HG03064 (cell line): ENCODE results near the gene SMAD3.

Source experiments
- ATAC-seq: cut with Tn5 transposase; IDR thresholded peaks from one replicate; pipeline ENCODE4 v1.9.1; 2021; ENCODE audit warnings: low read depth; ENCODE audit not compliant: unreplicated experiment

The SMAD3 gene

DNA sequence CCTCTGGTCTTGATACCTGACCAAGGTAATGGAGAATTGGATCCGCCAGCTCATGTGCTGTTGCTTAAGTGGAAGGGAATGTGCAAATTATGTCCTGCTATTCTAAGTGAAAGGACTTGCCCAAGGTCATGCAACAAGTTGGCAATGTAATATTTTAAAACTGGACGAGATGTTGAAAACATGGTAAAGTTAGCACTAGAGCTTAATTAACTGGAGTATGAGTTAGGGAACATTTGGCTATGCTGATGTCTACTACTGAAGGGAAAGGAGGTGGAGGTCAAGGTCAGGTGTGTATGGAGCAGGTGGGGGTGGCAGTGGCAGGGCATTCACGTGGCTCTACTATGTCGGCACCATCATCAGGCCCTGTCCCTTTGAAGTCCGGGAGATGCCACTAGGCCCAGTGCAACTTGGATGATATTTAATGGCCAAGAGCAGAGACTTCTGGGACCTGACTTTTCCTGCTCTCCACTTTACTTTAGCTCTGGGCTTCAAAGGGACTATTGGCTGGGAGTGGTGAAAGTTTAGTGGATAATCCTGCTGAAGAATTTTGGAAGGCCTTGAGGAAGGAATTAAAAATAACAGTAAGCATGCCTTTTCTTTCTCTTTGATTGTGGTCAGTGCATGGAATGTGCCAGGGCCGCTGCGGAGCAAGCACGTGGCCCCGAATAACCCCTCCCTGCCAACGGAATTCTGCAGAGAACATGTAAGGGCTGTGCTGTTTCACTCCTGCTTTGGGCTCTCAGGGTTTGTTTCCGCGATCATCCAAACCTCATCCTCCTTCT is 14.9 kb downstream of the SMAD3 start:
- ATAC-seq: no peak

DNA sequence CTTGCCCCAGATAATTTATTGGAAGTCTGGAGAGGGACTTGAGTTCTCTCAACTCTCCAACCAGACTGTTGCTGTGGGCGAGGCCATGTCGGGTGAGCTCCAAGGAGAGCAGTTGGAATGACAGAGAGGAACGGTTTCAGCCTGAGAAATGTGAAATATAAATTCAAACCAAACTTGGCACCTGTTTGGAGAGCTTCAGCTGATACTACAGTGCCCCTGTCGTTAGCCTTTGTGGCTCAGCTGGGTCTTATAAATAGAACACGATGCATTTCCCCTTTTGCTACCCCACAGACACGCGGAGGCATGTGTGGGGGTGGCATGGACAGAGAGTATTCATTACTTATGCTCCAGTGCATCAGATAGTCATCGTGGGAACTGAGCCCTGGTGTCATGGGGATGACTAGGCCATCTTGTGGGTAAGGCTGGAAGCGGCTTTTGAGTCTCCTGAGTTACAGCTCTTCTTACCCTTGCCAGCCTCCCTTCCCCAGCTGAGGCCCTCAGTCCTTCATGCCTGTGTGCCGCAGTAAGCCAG is 15.6 kb downstream of the SMAD3 start:
- ATAC-seq: peak; percentile 35

DNA sequence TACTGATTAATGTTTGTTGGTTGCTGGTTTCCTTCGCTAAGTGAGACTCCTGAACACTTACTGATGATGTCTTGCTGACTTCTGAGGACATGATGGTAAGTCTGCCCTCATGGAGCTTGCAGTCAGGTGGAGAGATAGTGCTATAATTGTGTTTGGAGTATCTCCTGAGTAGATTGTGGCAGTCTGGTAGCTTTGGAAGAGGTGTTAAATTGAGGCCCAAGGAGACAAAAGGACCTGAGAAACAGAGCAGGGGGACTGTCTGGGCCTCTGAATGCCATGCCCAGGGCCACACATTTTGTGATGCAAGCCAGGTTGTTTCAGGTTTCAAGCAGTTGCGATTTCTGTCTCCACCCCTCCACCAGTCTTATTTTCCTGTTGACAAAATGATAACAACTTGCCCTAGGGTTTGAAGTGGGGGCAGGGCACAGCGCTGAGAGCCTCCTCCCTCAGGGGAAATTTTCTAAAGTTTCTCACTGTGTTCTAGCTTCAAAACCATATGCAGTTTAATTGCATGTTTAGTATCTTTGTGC is 16.7 kb downstream of the SMAD3 start:
- ATAC-seq: no peak

DNA sequence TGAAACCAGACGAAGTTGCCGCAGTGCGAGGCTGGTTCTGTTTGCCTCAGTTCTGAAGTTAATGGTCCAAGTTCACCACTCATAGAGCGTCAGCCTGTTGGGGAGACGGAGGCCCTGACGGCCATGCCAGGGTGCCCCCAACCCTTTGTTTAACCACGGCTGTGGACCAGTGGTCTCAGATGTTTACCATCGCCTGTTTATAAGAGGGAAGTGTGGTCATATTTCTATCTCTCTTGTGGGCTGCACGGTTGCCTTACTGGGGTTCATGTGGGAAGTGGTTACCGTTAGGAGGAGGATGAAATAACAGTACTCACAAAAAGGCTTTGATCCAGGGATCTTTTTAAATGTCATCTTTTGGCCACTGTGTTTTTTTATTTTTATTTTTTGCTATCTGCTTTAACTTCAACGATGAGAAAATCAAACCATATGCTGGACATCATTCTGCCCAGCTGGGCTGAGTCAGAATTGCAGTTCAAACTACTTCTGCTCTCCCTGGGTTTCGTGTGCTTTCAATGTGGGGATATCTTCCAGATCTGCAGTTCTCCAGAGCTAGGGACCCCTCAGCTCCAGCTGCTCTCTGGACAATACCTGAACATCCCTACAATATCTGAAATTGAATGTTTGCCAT is 17.8 kb downstream of the SMAD3 start:
- no peak for ATAC-seq

DNA sequence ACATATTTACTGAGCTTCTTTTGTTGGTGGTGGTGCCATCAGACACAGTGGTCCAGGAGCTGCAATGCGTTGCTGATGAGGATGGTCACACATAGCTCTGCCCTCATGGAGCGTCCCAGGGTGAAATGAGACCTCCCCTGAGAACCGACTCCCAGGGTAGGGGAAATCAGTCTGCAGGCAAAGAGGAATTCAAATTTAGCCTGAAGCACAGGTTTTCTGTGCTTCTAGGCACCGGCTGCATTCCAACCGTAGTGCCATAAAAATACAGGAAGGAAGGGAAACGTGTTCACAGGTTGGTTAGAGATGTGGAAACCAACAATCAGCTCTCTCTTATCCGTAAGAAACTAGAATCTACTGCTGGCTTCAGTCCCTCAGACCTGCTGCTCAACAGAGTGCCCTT is 19.2 kb downstream of the SMAD3 start:
- no peak for ATAC-seq

DNA sequence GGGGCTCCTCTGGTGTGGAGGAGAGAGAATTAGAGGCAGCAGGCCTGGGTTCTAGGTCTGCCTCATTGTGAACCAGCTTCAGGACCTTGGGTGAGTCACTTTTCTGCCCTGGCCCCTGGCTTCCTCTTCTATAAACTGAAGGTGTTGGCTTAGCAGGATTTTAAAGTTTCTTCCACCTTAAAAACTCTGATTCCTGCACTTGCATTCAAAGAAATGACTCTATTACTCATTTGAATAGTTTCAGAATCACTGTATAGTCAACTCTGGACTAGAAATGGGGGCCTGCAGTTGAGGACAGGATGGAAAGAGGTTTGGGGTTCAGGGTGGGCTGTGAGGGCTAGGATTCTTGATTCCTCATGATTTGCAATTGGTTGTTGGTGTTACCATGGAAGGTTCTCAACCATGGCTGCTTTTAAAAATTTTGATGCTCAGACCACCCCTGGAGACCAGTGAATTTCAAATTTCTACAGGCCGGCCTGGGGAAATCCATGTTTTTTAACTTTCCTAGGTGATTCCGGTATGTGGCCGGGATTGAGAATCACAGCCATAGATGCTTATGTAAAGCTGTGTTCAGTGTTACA is 19.9 kb downstream of the SMAD3 start:
- ATAC-seq: no peak

DNA sequence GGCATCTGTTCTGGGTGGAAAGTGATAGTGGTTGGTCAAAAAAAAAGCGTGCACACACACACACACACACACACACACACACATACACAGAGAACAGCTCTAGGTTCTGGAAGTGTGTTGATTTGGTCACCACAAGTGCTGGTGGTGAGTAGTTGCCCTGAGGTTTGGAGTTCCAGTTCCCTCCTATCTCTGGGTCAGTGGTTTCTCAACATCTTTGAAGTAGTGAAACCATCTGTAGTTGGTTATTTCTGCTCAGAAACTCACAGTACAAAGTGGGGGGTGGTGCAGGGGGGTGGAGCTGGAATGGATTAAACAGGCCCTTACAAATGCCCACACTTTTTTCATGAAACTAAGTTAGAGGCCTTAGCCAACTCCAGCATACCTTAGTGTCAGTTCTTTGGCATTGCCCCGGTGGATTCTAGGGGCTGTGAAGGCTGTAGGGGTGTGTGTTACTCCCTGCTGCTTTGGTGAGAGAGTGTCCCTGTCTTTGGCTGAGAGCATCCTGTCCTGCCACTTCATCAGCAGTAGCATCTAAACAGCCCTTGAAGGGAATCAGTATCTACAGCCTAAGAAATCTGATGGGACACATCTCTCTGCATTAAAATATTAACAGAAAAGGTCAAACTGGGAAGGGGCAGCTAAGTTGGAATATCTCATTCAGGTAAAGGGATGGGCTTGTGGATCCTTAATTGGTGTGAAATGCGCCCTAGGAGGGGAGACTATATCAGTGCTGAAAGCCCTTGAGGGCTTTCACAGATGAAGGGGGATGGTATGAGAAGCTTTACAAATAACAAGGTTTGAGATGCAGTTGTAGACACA is 20.6 kb downstream of the SMAD3 start:
- peak; percentile 32 for ATAC-seq

DNA sequence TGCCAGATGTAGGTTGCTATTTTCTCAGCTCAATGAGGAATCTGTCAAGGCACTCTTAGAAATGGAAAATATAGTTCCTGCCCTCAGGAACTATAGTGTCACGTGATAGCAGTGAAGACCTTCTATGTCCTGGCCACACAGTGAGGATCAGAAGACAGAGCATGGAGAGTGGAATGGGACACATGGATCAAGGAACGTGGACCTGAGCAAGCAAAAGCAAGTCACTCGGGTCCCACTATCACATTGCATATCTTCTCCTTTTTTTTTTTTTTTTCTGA is 21.2 kb downstream of the SMAD3 start:
- no peak for ATAC-seq

DNA sequence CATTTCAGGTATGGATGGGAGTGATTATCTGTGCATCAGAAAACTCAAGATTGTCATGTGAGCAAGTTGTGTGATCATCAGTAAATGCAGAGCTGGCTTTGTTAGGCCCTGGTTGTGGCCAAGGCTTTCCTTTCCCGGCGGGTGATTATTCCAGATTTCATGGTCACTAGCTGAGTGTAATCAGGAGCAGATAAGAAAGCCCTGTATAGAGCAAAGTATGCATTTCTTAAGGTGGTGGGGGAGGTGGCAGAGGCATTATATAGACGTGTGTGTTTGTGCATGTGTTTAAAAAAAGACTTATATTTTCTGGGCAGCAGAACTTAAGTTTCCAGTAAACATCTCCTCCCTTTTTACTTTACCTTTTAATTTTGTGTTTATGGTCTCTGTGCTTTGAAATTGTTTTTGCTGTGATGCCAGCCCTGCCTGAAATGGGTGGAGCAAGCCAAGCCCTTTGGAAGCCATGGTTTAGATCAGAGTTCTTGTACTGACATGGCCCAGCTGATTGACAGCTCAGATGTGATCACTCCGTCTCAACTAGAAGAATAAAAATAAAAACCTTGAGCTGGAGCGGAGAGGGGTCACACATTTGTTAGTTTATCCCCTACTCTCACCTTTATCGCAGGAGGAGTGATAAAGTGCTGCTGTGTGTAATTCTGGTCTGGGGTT is 22.2 kb downstream of the SMAD3 start:
- no peak for ATAC-seq

DNA sequence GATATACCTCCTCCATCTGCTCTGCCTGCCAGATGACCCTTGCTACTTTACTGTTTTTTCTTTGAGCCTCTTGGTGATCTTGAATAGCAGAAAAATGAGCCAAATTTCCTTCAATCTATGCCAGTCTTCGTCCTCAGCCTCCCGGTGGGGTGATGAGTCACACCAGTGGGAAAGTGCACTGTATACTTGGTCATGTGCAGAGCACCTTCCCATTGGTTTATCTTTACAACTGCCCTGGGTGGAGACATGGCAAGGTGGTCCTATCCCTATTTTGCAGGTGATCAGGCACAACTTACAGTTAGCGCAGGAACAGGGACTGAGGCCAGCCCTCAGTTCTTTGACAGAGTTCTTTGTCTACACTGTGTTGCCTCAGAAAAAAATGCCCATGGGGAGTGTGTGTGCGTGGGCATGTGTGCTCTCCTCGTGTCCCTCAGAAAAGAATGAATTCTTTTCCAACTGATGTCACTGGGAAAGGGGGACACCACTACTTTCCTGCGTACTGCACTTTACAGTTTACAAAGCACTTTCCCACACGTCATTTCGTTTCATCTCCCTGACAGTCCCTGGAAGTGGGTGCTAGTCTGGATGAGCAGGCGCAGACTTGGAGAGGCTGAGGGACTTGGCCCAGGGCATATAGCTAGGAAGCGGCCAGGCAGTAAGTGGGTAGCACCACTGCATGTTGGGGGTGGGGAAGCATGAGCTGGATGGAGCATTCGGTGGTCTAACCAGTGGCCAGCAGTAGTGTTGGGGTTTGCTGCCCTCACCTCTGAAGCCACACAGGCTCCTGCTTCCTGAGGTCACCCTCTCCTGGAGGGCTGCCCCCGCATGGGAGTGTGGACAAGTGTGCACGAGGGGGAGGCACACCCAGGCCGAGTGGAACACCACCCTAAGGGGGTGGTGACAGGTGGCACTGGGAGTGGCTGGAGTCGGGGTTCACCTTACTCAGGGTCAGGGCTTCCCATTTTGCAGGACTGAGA is 24.1 kb downstream of the SMAD3 start:
- no peak for ATAC-seq

DNA sequence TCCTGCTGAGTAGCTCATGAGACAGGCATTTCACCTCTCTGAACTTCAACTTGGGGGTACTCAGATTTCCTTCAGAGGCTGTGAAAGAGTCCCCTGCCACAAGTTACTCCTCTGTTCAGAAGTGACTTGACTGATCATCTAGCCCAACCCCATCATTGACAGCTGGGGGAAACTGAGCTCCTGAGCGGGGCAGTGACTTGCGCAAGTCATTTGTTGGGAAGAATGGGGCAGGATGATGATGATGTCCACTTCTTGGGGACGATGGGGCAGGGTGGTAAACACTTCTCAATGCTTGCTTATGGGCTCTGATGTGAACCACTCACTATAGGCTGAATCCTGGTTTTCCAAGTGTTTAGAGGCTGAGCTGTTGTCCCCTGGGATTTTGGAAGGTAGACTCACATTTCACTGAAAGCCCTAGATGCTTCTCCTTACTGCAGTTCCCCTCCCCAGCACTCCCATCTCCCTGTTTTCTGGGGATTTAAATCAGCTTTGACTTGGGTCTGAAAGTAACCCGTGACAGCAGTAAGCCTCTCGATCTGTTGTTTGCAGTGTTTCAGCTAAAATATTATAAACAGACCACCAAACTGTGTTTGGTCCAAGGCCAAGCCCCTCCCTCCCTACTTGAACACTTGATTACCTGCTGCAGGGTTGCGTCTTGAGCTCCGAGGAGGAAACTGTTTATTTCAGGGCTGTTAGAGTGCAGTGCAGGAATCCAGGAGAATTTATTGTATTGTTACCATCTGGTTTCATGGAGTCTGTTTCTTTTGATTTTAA is 25.1 kb downstream of the SMAD3 start:
- ATAC-seq: no peak

DNA sequence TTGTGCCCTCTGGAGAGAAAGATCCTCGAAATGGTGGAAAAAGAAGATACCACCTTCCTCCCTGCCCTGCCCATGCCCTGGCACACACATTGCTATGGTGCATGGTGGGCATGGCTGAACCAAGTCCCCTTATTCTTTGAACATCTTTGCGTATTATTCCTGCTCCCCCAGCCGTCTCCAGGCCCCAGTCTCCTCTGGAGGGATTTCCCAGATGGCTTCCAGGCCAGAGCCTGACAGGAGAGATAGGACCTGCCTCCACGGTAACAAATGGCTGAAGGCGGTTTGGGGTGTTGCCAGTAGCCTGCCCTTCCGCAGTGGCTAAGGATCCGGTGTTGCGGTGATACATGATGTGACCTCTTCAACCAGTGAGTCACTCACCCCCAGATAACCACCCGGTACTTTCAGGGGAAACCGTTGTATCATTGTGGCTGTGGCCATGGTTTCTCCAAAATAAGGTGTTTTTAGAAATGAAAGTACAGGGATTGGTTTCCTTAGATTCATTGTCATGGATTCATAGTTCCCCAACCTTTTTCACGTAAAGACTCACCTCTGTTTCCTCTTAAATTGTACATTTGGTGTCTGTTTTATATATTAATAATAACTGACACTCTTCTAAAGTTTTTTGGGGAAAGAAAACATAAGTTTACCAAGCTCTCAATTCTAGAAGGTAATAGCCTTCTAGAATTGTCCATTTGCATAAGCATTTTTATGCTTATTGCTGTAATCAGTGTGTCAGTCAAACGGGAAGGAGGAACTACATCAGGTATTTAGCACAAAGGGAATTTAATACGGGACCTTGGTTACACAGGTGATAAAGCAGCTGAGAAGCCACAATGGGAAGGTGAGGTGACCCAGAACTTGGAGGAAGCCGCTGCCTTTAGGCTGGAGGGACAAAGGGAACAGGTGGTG is 25.9 kb downstream of the SMAD3 start:
- ATAC-seq: no peak

DNA sequence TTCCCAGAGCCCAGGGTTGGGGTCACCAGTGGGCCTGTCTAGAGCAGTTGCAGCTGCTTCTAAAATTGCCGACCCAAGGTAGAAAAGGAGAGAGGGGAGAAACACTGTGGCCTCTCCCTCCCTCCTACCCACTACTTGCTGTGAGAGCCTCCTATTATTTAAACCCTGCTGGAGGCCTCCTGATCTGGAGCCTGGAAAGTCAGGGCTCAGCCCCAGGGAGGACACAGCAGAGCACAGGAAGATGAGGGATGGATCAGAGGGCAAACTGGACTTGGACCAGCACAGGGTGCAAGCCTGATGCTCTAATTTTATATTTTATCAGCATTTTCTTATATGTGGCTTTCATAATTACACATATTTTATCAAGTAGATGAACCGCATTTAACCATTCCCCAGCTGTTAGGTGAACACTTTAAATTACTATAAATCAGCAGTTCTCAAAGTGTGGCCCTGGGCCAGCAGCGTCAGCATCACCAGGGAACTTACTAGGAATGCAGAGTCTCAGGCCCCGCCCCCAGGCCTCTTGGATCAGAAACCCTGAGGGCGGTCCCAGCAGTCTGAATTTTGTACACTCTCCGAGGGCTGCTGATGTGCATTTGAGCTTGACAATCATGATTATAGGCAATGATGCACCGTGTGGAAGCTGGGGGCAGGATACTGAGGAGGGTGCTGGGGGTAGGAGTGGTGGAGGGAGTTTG is 26.7 kb downstream of the SMAD3 start:
- ATAC-seq: no peak

DNA sequence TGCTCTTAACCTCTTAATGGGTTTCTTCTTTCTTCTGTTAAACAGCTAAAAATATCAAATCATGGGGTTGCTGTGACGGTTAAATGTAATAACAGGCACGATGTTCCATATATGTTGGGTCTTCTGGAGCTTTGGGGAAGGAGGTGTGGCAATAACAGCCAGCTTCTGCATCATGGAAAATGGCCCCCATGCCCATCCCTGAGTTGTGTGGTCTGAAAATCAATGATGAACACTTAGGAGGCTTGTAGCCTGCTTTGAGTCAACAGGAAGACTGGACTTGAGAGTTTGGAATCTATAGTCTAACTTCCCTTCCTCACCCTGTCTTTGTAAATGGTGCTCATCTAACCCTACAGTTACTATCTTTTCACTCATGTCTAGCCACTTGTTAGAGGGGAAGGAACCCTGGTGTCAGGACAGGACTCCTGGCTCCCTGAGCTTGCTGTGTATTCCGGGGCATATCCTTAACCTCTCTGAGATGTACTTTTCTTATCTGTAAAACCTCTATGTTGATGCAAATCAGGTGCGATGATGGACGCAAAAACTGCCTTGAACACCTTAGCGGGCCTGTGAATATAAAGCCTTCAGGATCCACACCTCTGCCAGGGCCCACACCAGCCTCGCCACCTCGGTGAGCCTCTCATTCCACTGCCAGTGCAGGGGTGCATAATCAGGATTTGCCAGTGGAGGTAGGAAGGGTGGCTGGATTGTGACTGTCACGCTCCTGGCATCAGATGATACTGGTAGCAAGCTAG is 27.5 kb downstream of the SMAD3 start:
- no peak for ATAC-seq

DNA sequence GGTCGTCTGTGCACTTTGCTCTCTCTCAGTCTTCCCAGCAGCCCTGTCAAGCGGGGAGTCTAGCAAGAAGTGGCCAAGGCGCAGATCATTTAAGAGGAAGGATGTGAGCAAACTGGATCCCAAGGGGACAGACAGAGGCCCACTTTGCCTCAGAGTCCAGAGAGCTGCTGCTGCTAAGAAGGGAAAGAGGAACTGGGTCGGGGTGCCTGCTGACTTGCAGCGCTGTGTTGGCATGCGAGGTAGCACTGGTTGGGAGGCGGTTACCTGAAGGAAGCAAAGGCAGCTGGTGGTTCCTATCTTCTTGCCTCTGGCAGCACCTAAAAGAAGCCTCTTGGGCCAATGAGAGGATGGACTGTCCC is 28.1 kb downstream of the SMAD3 start:
- no peak for ATAC-seq
